ENCODE measurements around the gene ZNF221.

GRCh38 chr19:43983544-43983911 is 32.5 kb downstream of the ZNF221 start:
- TF ChIP-seq POLR2A (IDR thresholded peaks at IDR 0.05; ENCODE audit: low read length): no peak
- no peak for TF ChIP-seq GATA1 (IDR thresholded peaks at IDR 0.05; ENCODE audit: low read depth, low read length)

Data from erythroblast (primary cell).